Measurements from ENCODE around the gene HOXB1.

Gene HOXB1

GRCh38 chr17:48555258-48556228 lies 24.7 kb upstream of the HOXB1 start:
- DNase-seq (ENCODE audit: low read depth in 2 of 3, low spot score in 2 of 3): no peak

GRCh38 chr17:48554412-48555257 lies 23.8 kb upstream of the HOXB1 start:
- no peak for DNase-seq (ENCODE audit: low read depth in 2 of 3, low spot score in 2 of 3)

GRCh38 chr17:48553826-48554225 lies 23.0 kb upstream of the HOXB1 start:
- DNase-seq (ENCODE audit: low read depth in 2 of 3, low spot score in 2 of 3): no peak

GRCh38 chr17:48553190-48553547 lies 22.4 kb upstream of the HOXB1 start:
- no peak for DNase-seq (ENCODE audit: low read depth in 2 of 3, low spot score in 2 of 3)

- no peak for DNase-seq (ENCODE audit: low read depth in 2 of 3, low spot score in 2 of 3)
Measured at GRCh38 chr17:48552466-48553189, 21.8 kb upstream of the HOXB1 start.

GRCh38 chr17:48551596-48552465 lies 21.0 kb upstream of the HOXB1 start:
- no peak for DNase-seq (ENCODE audit: low read depth in 2 of 3, low spot score in 2 of 3)

- DNase-seq (ENCODE audit: low read depth in 2 of 3, low spot score in 2 of 3): no peak
Measured at GRCh38 chr17:48551214-48551555, 20.4 kb upstream of the HOXB1 start.

GRCh38 chr17:48550502-48551213 lies 19.8 kb upstream of the HOXB1 start:
- DNase-seq (ENCODE audit: low read depth in 2 of 3, low spot score in 2 of 3): no peak

- no peak for DNase-seq (ENCODE audit: low read depth in 2 of 3, low spot score in 2 of 3)
Measured at GRCh38 chr17:48549914-48550501, 19.2 kb upstream of the HOXB1 start.

- DNase-seq (ENCODE audit: low read depth in 2 of 3, low spot score in 2 of 3): no peak
Measured at GRCh38 chr17:48549281-48549630, 18.4 kb upstream of the HOXB1 start.

- no peak for DNase-seq (ENCODE audit: low read depth in 2 of 3, low spot score in 2 of 3)
Measured at GRCh38 chr17:48548523-48549280, 17.9 kb upstream of the HOXB1 start.

GRCh38 chr17:48547808-48548522 lies 17.2 kb upstream of the HOXB1 start:
- DNase-seq (ENCODE audit: low read depth in 2 of 3, low spot score in 2 of 3): no peak

GRCh38 chr17:48546924-48547807 lies 16.4 kb upstream of the HOXB1 start:
- DNase-seq (ENCODE audit: low read depth in 2 of 3, low spot score in 2 of 3): no peak

- no peak for DNase-seq (ENCODE audit: low read depth in 2 of 3, low spot score in 2 of 3)
Measured at GRCh38 chr17:48546137-48546923, 15.5 kb upstream of the HOXB1 start.

GRCh38 chr17:48545539-48545938 lies 14.7 kb upstream of the HOXB1 start:
- no peak for DNase-seq (ENCODE audit: low read depth in 2 of 3, low spot score in 2 of 3)

GRCh38 chr17:48545022-48545375 lies 14.2 kb upstream of the HOXB1 start, which contains the start of gene HOXB2:
Gene HOXB2 (minus strand): TSS chr17:48545109. CDS start chr17:48544911, 198 bp downstream.
- no peak for DNase-seq (ENCODE audit: low read depth in 2 of 3, low spot score in 2 of 3)
